ENCODE results near the gene SBF1. TPM values are rescaled to one million over a fixed set of nuclear protein-coding genes. Genes with fewer than 3 reads are reported as not detected.
A peak's percentile ranks its signal among the peaks of the same experiment; 100 is the strongest.

Gene SBF1
- total and polyA plus RNA-seq, 4 donors = 8.3 to 37.6 (median 16.4) TPM

DNA sequence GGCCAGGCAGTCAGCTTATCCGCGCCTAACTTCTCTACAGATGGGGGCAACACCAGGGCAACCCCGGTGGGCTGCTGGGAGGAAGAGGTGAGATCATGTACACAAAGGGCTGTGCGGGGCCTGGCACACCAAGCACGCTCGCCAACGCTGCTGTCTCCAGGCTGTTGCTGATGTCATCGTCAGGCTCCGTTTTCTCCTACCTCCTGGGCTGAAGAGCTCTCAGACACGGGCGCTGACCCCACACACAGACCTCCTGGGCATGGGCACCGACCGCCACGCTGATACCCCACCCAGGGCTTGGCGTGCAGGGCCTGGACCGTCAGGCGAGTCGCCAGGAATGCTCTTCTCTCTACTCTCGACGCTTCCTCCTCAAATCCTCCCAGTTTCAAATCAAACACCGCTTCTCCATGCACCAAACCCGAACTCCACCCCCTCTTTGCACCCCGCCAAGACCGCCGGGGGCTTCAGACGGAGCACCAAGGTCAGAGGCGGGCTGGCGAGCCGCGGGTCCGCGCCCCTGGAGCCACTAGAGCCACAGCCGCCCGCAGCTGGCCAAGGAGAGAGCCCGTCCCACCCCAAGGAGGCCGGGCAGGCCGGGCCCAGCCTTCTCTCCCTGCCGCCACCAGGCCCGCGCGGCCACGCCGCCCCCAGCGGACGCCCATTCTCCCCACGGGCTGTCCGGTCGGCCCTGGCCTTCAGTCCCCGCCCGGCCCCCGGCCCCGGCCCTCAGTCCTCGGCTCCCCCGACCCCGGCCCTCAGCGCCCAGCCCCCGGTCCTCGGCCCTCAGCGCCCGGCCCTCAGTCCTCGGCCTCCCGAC, 772 bp downstream of the SBF1 start (continued):
- no peak for TF ChIP-seq MAX (IDR thresholded peaks at IDR 0.05)
- TF ChIP-seq RXRA (IDR thresholded peaks at IDR 0.05) = no peak
- TF ChIP-seq SP1 (IDR thresholded peaks at IDR 0.05) = no peak
- TF ChIP-seq, protein P1, sequence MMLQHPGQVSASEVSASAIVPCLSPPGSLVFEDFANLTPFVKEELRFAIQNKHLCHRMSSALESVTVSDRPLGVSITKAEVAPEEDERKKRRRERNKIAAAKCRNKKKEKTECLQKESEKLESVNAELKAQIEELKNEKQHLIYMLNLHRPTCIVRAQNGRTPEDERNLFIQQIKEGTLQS (IDR thresholded peaks at IDR 0.05) = no peak
- TF ChIP-seq RAD21 (IDR thresholded peaks at IDR 0.05) = no peak
- no peak for TF ChIP-seq YY1 (IDR thresholded peaks at IDR 0.05)

DNA sequence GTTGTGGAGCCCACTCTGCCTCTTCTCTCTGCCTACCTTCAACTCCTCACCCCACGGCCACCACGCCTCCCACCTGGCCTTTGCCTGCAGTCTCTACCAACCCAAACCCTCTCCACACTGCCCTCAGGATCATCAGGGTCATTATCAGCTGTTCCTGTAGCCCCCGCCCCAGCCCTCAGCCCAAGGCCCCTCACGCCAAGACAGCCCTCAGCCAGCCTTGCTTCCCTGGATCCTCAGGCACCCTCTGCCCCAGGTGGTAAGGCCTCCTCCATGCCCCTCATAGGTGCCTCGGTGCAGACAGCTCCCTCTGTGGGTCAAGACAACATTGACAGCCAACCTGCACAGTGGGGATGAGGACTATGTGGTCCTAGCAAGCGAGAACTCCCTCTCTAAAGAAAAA, 1.7 kb downstream of the SBF1 start:
- TF ChIP-seq JUND (IDR thresholded peaks at IDR 0.05) (no peak), FOXA1 (IDR thresholded peaks at IDR 0.05) (no peak), CTCF (IDR thresholded peaks at IDR 0.05; ENCODE audit: low read depth, low read length, missing input control) (peak; percentile 13), RAD21 (IDR thresholded peaks at IDR 0.05) (no peak)
- no peak for DNase-seq (ENCODE audit: low spot score)
- no peak overlapping the region for H3K4me3 ChIP-seq (ENCODE audit: low read depth in 1 of 3, low read length in 3 of 3)
- WGBS = 80% methylated on average over 6 of the region's 6 CpGs
- no peaks in the 10 kb centered on the region for H3K27me3 ChIP-seq (ENCODE audit: control insufficient read depth in 4 of 4, insufficient read depth in 4 of 4, low read length in 3 of 4)
- H3K9ac ChIP-seq (ENCODE audit: low read depth in 1 of 2, low read length in 2 of 2) = no peak overlapping the region
- H3K4me1 ChIP-seq (ENCODE audit: control insufficient read depth in 4 of 4, insufficient read depth in 4 of 4, low read length in 3 of 4) = peaks cover 9 to 41% (median 24%) of the 10 kb centered on the region in 4 donors
- no peak overlapping the region for H3K27ac ChIP-seq (ENCODE audit: low read depth in 1 of 2, low read length in 2 of 2)
- no peaks in the 10 kb centered on the region for H3K36me3 ChIP-seq (ENCODE audit: control insufficient read depth in 4 of 4, insufficient read depth in 3 of 4, low read depth in 1 of 4, low read length in 3 of 4)
- H3K9me3 ChIP-seq (ENCODE audit: control insufficient read depth in 4 of 4, low read length in 3 of 4) = no peaks in the 10 kb centered on the region

DNA sequence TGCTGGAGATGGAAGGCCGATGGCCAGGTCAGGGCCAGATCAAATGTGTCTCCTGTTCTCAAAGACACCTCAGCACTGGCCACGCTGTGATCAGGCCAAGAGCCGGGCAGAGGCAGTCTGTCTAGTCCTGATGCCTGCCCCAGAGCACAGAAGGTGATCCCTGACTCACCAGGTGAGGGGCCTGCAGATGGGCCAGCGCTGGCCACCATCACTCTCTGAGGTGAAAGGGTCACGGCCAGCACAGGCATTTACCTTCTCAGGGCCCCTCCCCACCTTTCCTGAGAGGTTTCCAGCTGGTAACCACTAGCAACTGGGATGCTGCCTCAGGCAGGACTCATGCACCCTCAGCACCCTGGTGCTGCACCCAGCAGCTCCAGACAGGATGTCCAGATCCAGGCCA, 2.9 kb downstream of the SBF1 start:
- WGBS = 91% methylated on average over 5 of the region's 5 CpGs
- no peak for DNase-seq (ENCODE audit: low spot score)
- no peak for TF ChIP-seq EGR1 (IDR thresholded peaks at IDR 0.05; ENCODE audit: low read depth in 2 of 2)
- TF ChIP-seq RXRA (IDR thresholded peaks at IDR 0.05) = no peak
- no peak for TF ChIP-seq TAF1 (conservative IDR thresholded peaks at IDR 0.05)
- no peak for TF ChIP-seq YY1 (IDR thresholded peaks at IDR 0.05)
- no peak for TF ChIP-seq MAX (IDR thresholded peaks at IDR 0.05)
- TF ChIP-seq CTCF (IDR thresholded peaks at IDR 0.05; ENCODE audit: low read depth, low read length, missing input control) = no peak
- TF ChIP-seq FOXA1 (IDR thresholded peaks at IDR 0.05) = no peak
- TF ChIP-seq JUND (IDR thresholded peaks at IDR 0.05) = no peak
- no peak for TF ChIP-seq FOXA2 (IDR thresholded peaks at IDR 0.05)
- TF ChIP-seq NR2F2 (IDR thresholded peaks at IDR 0.05) = no peak
- TF ChIP-seq, protein P1 (IDR thresholded peaks at IDR 0.05) = no peak
- TF ChIP-seq GABPA (IDR thresholded peaks at IDR 0.05 in 1 of 2, conservative IDR thresholded peaks at IDR 0.05 in 1 of 2) = no peak
- no peak for TF ChIP-seq RAD21 (IDR thresholded peaks at IDR 0.05)
- TF ChIP-seq HNF4G (IDR thresholded peaks at IDR 0.05) = no peak
- Histone ChIP-seq H3K4me1 (ENCODE audit: control insufficient read depth in 4 of 4, insufficient read depth in 4 of 4, low read length in 3 of 4) (peaks cover 9 to 41% (median 24%) of the 10 kb centered on the region in 4 donors), H3K9me3 (ENCODE audit: control insufficient read depth in 4 of 4, low read length in 3 of 4) (no peaks in the 10 kb centered on the region), H3K36me3 (ENCODE audit: control insufficient read depth in 4 of 4, insufficient read depth in 3 of 4, low read depth in 1 of 4, low read length in 3 of 4) (peaks cover 0 to 5% (median 4%) of the 10 kb centered on the region in 4 donors), H3K9ac (ENCODE audit: low read depth in 1 of 2, low read length in 2 of 2) (no peak overlapping the region), H3K27ac (ENCODE audit: low read depth in 1 of 2, low read length in 2 of 2) (no peak overlapping the region), H3K27me3 (ENCODE audit: control insufficient read depth in 4 of 4, insufficient read depth in 4 of 4, low read length in 3 of 4) (no peaks in the 10 kb centered on the region), H3K4me3 (ENCODE audit: low read depth in 1 of 3, low read length in 3 of 3) (no peak overlapping the region)
